ENCODE measurements around the gene RBCK1.
"Not testable (repeated sequence)": the region's sequence is repeated elsewhere in the genome, so short reads cannot be mapped to it uniquely, and the experiment has no call there.

RBCK1 gene

GRCh38 chr20:376750-377149 lies 31.3 kb upstream of the RBCK1 start:
- no peak for DNase-seq (ENCODE audit: low read depth)
- H3K4me3 ChIP-seq (ENCODE audit: low read depth, low read length), result no peak overlapping the region
- TF ChIP-seq CTCF (conservative IDR thresholded peaks at IDR 0.05; ENCODE audit: low read depth, low read length), result no peak

- not testable (repeated sequence) for DNase-seq (ENCODE audit: low read depth); H3K4me3 ChIP-seq (ENCODE audit: low read depth, low read length)
These were observed 30.5 kb upstream of the RBCK1 start for GRCh38 chr20:377578-377977.

- TF ChIP-seq CTCF (conservative IDR thresholded peaks at IDR 0.05; ENCODE audit: low read depth, low read length), result no peak
- H3K4me3 ChIP-seq (ENCODE audit: low read depth, low read length), result no peak overlapping the region
These were observed 29.1 kb upstream of the RBCK1 start for GRCh38 chr20:378961-379336.

GRCh38 chr20:380763-381580 lies 27.1 kb upstream of the RBCK1 start:
- TF ChIP-seq CTCF (conservative IDR thresholded peaks at IDR 0.05; ENCODE audit: low read depth, low read length), result no peak
- DNase-seq (ENCODE audit: low read depth), result peak; percentile 70
- peak overlapping the region; percentile 71 for H3K4me3 ChIP-seq (ENCODE audit: low read depth, low read length)

More at GRCh38 chr20:378961-379336, 29.1 kb upstream of the RBCK1 start:
- DNase-seq (ENCODE audit: low read depth), result no peak

- peak; percentile 77 for DNase-seq (ENCODE audit: low read depth)
- no peak for TF ChIP-seq CTCF (conservative IDR thresholded peaks at IDR 0.05; ENCODE audit: low read depth, low read length)
- peak overlapping the region; percentile 71 for H3K4me3 ChIP-seq (ENCODE audit: low read depth, low read length)
These were observed 26.4 kb upstream of the RBCK1 start for GRCh38 chr20:381581-382290.

- no peak for DNase-seq (ENCODE audit: low read depth)
These were observed 25.6 kb upstream of the RBCK1 start for GRCh38 chr20:382291-383115.

More at GRCh38 chr20:382291-383115, 25.6 kb upstream of the RBCK1 start:
- H3K4me3 ChIP-seq (ENCODE audit: low read depth, low read length), result peak overlapping the region; percentile 71
- no peak for TF ChIP-seq CTCF (conservative IDR thresholded peaks at IDR 0.05; ENCODE audit: low read depth, low read length)
